GM18505 (cell line): ENCODE data around the gene THSD7B.
"Not testable (repeated sequence)": the region's sequence is repeated elsewhere in the genome, so short reads cannot be mapped to it uniquely, and the experiment has no call there.

Experiments
- ATAC-seq: cut with Tn5 transposase; IDR thresholded peaks from one replicate; pipeline ENCODE4 v1.9.1; 2021; ENCODE audit not compliant: unreplicated experiment
- POLR2A ChIP-seq: IDR thresholded peaks from 4 replicates; pipeline ENCODE4 v1.6.1; 2011; ENCODE audit warnings: borderline replicate concordance; ENCODE audit not compliant: insufficient read depth, insufficient read length; ENCODE audit errors: extremely low read depth

The THSD7B gene

GRCh38 chr2:136919682-136920081, 154.3 kb downstream of the THSD7B start:
- no peak for TF ChIP-seq POLR2A
- ATAC-seq = no peak

GRCh38 chr2:136920652-136921333, 155.4 kb downstream of the THSD7B start:
- no peak for ATAC-seq
- TF ChIP-seq POLR2A = no peak

- ATAC-seq = no peak
- no peak for TF ChIP-seq POLR2A
These were observed 161.8 kb downstream of the THSD7B start for GRCh38 chr2:136927156-136927555.

- ATAC-seq = no peak
- no peak for TF ChIP-seq POLR2A
These were observed 164.2 kb downstream of the THSD7B start for GRCh38 chr2:136929531-136929930.

- TF ChIP-seq POLR2A = no peak
- ATAC-seq = no peak
These were observed 167.4 kb downstream of the THSD7B start for GRCh38 chr2:136932700-136933099.

- TF ChIP-seq POLR2A = no peak
- no peak for ATAC-seq
These were observed 169.8 kb downstream of the THSD7B start for GRCh38 chr2:136935119-136935518.

- no peak for ATAC-seq
- no peak for TF ChIP-seq POLR2A
These were observed 190.7 kb downstream of the THSD7B start for GRCh38 chr2:136956050-136956449.

- ATAC-seq = no peak
- TF ChIP-seq POLR2A = no peak
These were observed 191.7 kb downstream of the THSD7B start for GRCh38 chr2:136957044-136957443.

- no peak for ATAC-seq
- no peak for TF ChIP-seq POLR2A
These were observed 196.9 kb downstream of the THSD7B start for GRCh38 chr2:136962105-136962725.

- ATAC-seq = no peak
- TF ChIP-seq POLR2A = no peak
These were observed 201.1 kb downstream of the THSD7B start for GRCh38 chr2:136966485-136966884.

GRCh38 chr2:136980303-136980702, 215.0 kb downstream of the THSD7B start:
- no peak for ATAC-seq
- TF ChIP-seq POLR2A = no peak

- not testable (repeated sequence) for ATAC-seq
These were observed 216.3 kb downstream of the THSD7B start for GRCh38 chr2:136981689-136982088.

GRCh38 chr2:136985044-136985443, 219.7 kb downstream of the THSD7B start:
- no peak for ATAC-seq
- TF ChIP-seq POLR2A = no peak

GRCh38 chr2:136986605-136987221, 221.4 kb downstream of the THSD7B start:
- no peak for ATAC-seq
- TF ChIP-seq POLR2A = no peak

- TF ChIP-seq POLR2A = no peak
- no peak for ATAC-seq
These were observed 225.0 kb downstream of the THSD7B start for GRCh38 chr2:136990316-136990715.

GRCh38 chr2:136994793-136995192, 229.4 kb downstream of the THSD7B start:
- ATAC-seq = no peak
- no peak for TF ChIP-seq POLR2A
